Activated CD4-positive, alpha-beta memory T cell treated with anti-CD3 and anti-CD28 coated beads, Interleukin-2, amount 10 ng/mL, durations not matched to agents 7 days and 5 days (primary cell): ENCODE results near the gene NINJ1. TPM values are rescaled to one million over a fixed set of nuclear protein-coding genes. Genes with fewer than 3 reads are reported as not detected.

Source experiments
- CTCF ChIA-PET: fragments of 350-600 bp; sonication (Branson Sonifier 250); formaldehyde crosslinking; loops from one replicate; lab custom pipeline; 2021; ENCODE audit warnings: antibody characterized with exemption, inconsistent platforms; lab: Charles Lee
- POLR2A ChIA-PET: fragments of 350-600 bp; sonication (Branson Sonifier 250); formaldehyde crosslinking; loops from one replicate; lab custom pipeline; 2021; ENCODE audit warnings: antibody characterized with exemption; lab: Charles Lee
- DNase-seq: peaks from one replicate; pipeline ENCODE4 v3.0.0-alpha.2; 2020
- H3K27ac Mint-ChIP-seq: one replicate; pipeline ENCODE4 v1.8.0; 2021; ENCODE audit warnings: mild to moderate bottlenecking, mixed read lengths
- H3K27me3 Mint-ChIP-seq: one replicate; pipeline ENCODE4 v1.8.0; 2021; ENCODE audit warnings: mixed read lengths
- H3K36me3 Mint-ChIP-seq: one replicate; pipeline ENCODE4 v1.8.0; 2021; ENCODE audit warnings: low read depth, mixed read lengths
- H3K4me1 Mint-ChIP-seq: one replicate; pipeline ENCODE4 v1.8.0; 2021; ENCODE audit warnings: mixed read lengths
- H3K4me3 Mint-ChIP-seq: one replicate; pipeline ENCODE4 v1.8.0; 2021; ENCODE audit warnings: mild to moderate bottlenecking, mixed read lengths
- H3K9me3 Mint-ChIP-seq: one replicate; pipeline ENCODE4 v1.8.0; 2021; ENCODE audit warnings: mixed read lengths
- total RNA-seq, 2 experiments: library from RNA; stranded (reverse); gene quantifications; one replicate each; pipeline ENCODE4 v1.2.3, GENCODE V29; 2021

NINJ1 gene
- total RNA-seq, 2 experiments from 2014 or later = 36.9 to 37.4 TPM

GRCh38 chr9:93136011-93136440 lies 2.0 kb upstream of the NINJ1 start:
- Mint-ChIP-seq H3K4me1 (peaks cover 48% of the 10 kb centered on the region), H3K9me3 (peaks cover 3% of the 10 kb centered on the region), H3K27me3 (no peaks in the 10 kb centered on the region), H3K4me3 (no peak overlapping the region), H3K36me3 (peaks cover 4% of the 10 kb centered on the region), H3K27ac (no peak overlapping the region)
- POLR2A ChIA-PET = interaction anchor here (1.1 to 1.4 kb wide), 2 partner anchors 14 to 21 kb away, joined by 3 to 4 read pairs; no protein-coding TSS in a partner anchor
- CTCF ChIA-PET = no interaction called here
- no peak for DNase-seq

GRCh38 chr9:93134740-93135444 lies 841 bp upstream of the NINJ1 start:
- H3K4me1 Mint-ChIP-seq = peaks cover 53% of the 10 kb centered on the region

GRCh38 chr9:93133681-93134014 lies 403 bp downstream of the NINJ1 start:
- peaks cover 7% of the 10 kb centered on the region for H3K36me3 Mint-ChIP-seq
- ChIA-PET POLR2A (interaction anchor here (0.6 to 2.0 kb wide), 16 partner anchors 10 to 320 kb away, joined by 3 to 20 read pairs (median 4); partner anchors contain the start of genes CARD19 and FAM120AOS), CTCF (interaction anchor here (0.9 to 1.3 kb wide), 3 partner anchors 25 to 69 kb away, joined by 3 to 12 read pairs (median 5); no protein-coding TSS in a partner anchor)
- H3K27me3 Mint-ChIP-seq = no peaks in the 10 kb centered on the region
- H3K4me1 Mint-ChIP-seq = peaks cover 55% of the 10 kb centered on the region
- H3K27ac Mint-ChIP-seq = peak overlapping the region; percentile 73
- H3K9me3 Mint-ChIP-seq = peaks cover 3% of the 10 kb centered on the region
- DNase-seq = no peak
- H3K4me3 Mint-ChIP-seq = peak overlapping the region; percentile 84

More at GRCh38 chr9:93134740-93135444, 841 bp upstream of the NINJ1 start:
- peak overlapping the region; percentile 72 for H3K27ac Mint-ChIP-seq
- ChIA-PET POLR2A (interaction anchor here (0.8 to 2.0 kb wide), 13 partner anchors 9 to 809 kb away, joined by 3 to 20 read pairs (median 5); partner anchors contain the start of genes CARD19, CENPP and FAM120AOS), CTCF (interaction anchor here (1.3 kb wide), 1 partner anchor 26 kb away, joined by 12 read pairs; no protein-coding TSS in a partner anchor)
- DNase-seq = no peak
- peaks cover 6% of the 10 kb centered on the region for H3K36me3 Mint-ChIP-seq
- peak overlapping the region; percentile 70 for H3K4me3 Mint-ChIP-seq
- peaks cover 3% of the 10 kb centered on the region for H3K9me3 Mint-ChIP-seq
- no peaks in the 10 kb centered on the region for H3K27me3 Mint-ChIP-seq

- no peaks in the 10 kb centered on the region for H3K27me3 Mint-ChIP-seq
- H3K4me3 Mint-ChIP-seq = peak overlapping the region; percentile 84
- peak overlapping the region; percentile 73 for H3K27ac Mint-ChIP-seq
- H3K36me3 Mint-ChIP-seq = peaks cover 8% of the 10 kb centered on the region
- ChIA-PET CTCF (interaction anchor here (1.3 kb wide), 1 partner anchor 24 kb away, joined by 12 read pairs; no protein-coding TSS in a partner anchor), POLR2A (interaction anchor here (0.9 to 2.0 kb wide), 11 partner anchors 10 to 178 kb away, joined by 3 to 20 read pairs (median 5); partner anchors contain the start of gene CARD19)
- peak; percentile 63 for DNase-seq
- peaks cover 54% of the 10 kb centered on the region for H3K4me1 Mint-ChIP-seq
- H3K9me3 Mint-ChIP-seq = no peaks in the 10 kb centered on the region
These were observed 938 bp downstream of the NINJ1 start for GRCh38 chr9:93132946-93133680.

DNA sequence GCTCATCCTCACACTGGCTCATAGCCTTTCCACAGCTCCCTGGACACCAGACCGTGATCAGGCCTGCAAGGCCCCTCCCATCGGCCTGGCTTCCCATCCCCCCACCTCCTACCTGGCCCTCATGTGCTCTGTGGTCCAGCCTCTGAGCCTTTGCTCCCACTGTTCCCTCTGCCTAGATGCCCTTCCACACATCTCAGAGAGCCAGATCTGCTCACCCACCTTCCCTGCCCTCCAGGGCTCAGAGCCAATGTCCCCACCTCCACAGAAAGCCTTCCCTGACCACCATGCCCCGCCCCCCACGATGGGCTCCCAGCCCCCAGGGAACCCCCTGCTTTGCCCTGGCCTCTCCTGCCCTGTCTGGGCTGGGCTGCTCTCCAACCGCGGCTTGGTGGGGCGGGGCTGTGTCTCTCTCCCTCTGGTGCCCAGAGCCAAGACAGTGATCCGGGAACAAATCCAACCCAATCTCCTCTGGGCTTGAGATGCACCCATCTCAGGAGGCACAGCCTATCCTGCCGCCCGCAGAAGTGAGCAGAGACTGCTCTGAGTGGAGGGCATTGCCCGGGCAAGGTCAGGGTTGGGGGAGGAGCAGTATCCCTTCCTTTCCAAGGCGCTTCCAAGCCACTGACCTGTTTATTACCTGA lies 1.6 kb downstream of the NINJ1 start:
- Mint-ChIP-seq H3K27ac (peak overlapping the region; percentile 73), H3K27me3 (no peaks in the 10 kb centered on the region), H3K4me1 (peaks cover 54% of the 10 kb centered on the region), H3K36me3 (peaks cover 8% of the 10 kb centered on the region), H3K9me3 (no peaks in the 10 kb centered on the region), H3K4me3 (peak overlapping the region; percentile 84)
- DNase-seq = no peak
- ChIA-PET CTCF (no interaction called here), POLR2A (interaction anchor here (1.3 kb wide), 1 partner anchor 11 kb away, joined by 5 read pairs; no protein-coding TSS in a partner anchor)

GRCh38 chr9:93131599-93132286 lies 2.3 kb downstream of the NINJ1 start:
- ChIA-PET POLR2A (interaction anchor here (0.7 to 2.9 kb wide), 3 partner anchors 12 to 106 kb away, joined by 3 to 14 read pairs (median 5); no protein-coding TSS in a partner anchor), CTCF (interaction anchor here (1.8 kb wide), 1 partner anchor 23 kb away, joined by 8 read pairs; no protein-coding TSS in a partner anchor)
- H3K4me3 Mint-ChIP-seq = peak overlapping the region; percentile 84
- H3K27ac Mint-ChIP-seq = peak overlapping the region; percentile 47
- H3K9me3 Mint-ChIP-seq = no peaks in the 10 kb centered on the region
- DNase-seq = no peak
- H3K36me3 Mint-ChIP-seq = peaks cover 10% of the 10 kb centered on the region
- no peaks in the 10 kb centered on the region for H3K27me3 Mint-ChIP-seq
- peaks cover 60% of the 10 kb centered on the region for H3K4me1 Mint-ChIP-seq

GRCh38 chr9:93130861-93131481 lies 3.1 kb downstream of the NINJ1 start:
- Mint-ChIP-seq H3K4me3 (no peak overlapping the region), H3K36me3 (peaks cover 14% of the 10 kb centered on the region), H3K27me3 (no peaks in the 10 kb centered on the region), H3K9me3 (no peaks in the 10 kb centered on the region), H3K27ac (no peak overlapping the region), H3K4me1 (peaks cover 66% of the 10 kb centered on the region)
- ChIA-PET POLR2A (interaction anchor here (2.9 kb wide), 1 partner anchor 11 kb away, joined by 14 read pairs; no protein-coding TSS in a partner anchor), CTCF (interaction anchor here (1.8 kb wide), 1 partner anchor 22 kb away, joined by 8 read pairs; no protein-coding TSS in a partner anchor)
- DNase-seq = no peak

GRCh38 chr9:93129691-93130500 lies 4.2 kb downstream of the NINJ1 start:
- no peak for DNase-seq
- Mint-ChIP-seq H3K36me3 (peaks cover 21% of the 10 kb centered on the region), H3K27me3 (no peaks in the 10 kb centered on the region), H3K4me1 (peaks cover 66% of the 10 kb centered on the region), H3K4me3 (no peak overlapping the region), H3K9me3 (no peaks in the 10 kb centered on the region), H3K27ac (no peak overlapping the region)
- ChIA-PET POLR2A (interaction anchor here (2.9 kb wide), 1 partner anchor 10 kb away, joined by 14 read pairs; no protein-coding TSS in a partner anchor), CTCF (interaction anchor here (1.2 to 1.8 kb wide), 4 partner anchors 9 to 21 kb away, joined by 4 to 9 read pairs (median 6); no protein-coding TSS in a partner anchor)

GRCh38 chr9:93129286-93129685 lies 4.8 kb downstream of the NINJ1 start:
- Mint-ChIP-seq H3K27ac (no peak overlapping the region), H3K27me3 (no peaks in the 10 kb centered on the region), H3K4me1 (peaks cover 61% of the 10 kb centered on the region), H3K4me3 (no peak overlapping the region), H3K9me3 (no peaks in the 10 kb centered on the region), H3K36me3 (peaks cover 27% of the 10 kb centered on the region)
- POLR2A ChIA-PET = interaction anchor here (1.2 to 2.9 kb wide), 2 partner anchors 9 to 32 kb away, joined by 3 to 14 read pairs; no protein-coding TSS in a partner anchor
- CTCF ChIA-PET = interaction anchor here (1.2 to 1.7 kb wide), 3 partner anchors 9 to 20 kb away, joined by 4 to 9 read pairs (median 5); no protein-coding TSS in a partner anchor
- DNase-seq = no peak

- no peaks in the 10 kb centered on the region for H3K9me3 Mint-ChIP-seq
- CTCF ChIA-PET = interaction anchor here (1.2 to 1.7 kb wide), 3 partner anchors 10 to 20 kb away, joined by 4 to 9 read pairs (median 5); no protein-coding TSS in a partner anchor
- no peak overlapping the region for H3K4me3 Mint-ChIP-seq
- POLR2A ChIA-PET = interaction anchor here (1.2 to 2.9 kb wide), 2 partner anchors 9 to 31 kb away, joined by 3 to 14 read pairs; no protein-coding TSS in a partner anchor
- peaks cover 28% of the 10 kb centered on the region for H3K36me3 Mint-ChIP-seq
- no peak for DNase-seq
- no peak overlapping the region for H3K27ac Mint-ChIP-seq
- H3K4me1 Mint-ChIP-seq = peaks cover 61% of the 10 kb centered on the region
- H3K27me3 Mint-ChIP-seq = no peaks in the 10 kb centered on the region
These were observed 5.3 kb downstream of the NINJ1 start for GRCh38 chr9:93128715-93129224.
